ACC112 (cell line): Measurements from ENCODE around the gene ABL1.

Experiments
- H2AFZ ChIP-seq: fragments of 200-600 bp; sonication (generic); one replicate; pipeline ENCODE4 v1.6.0; 2017; ENCODE audit warnings: antibody characterized with exemption, low read length; ENCODE audit not compliant: unreplicated experiment
- H3K27ac ChIP-seq: fragments of 200-600 bp; sonication (generic); 2 replicates; pipeline ENCODE4 v1.5.1; 2014; ENCODE audit warnings: low read depth, mild to moderate bottlenecking, antibody characterized with exemption, low read length, moderate library complexity
- H3K27me3 ChIP-seq: fragments of 200-600 bp; sonication (generic); 2 replicates; pipeline ENCODE4 v1.6.1; 2014; ENCODE audit warnings: mild to moderate bottlenecking, antibody characterized with exemption, low read length, moderate library complexity, mixed read lengths; ENCODE audit not compliant: insufficient read depth
- H3K36me3 ChIP-seq: fragments of 200-600 bp; sonication (generic); 2 replicates; pipeline ENCODE4 v1.6.1; 2016; ENCODE audit warnings: mild to moderate bottlenecking, antibody characterized with exemption, low read length, moderate library complexity, mixed read lengths; ENCODE audit not compliant: insufficient read depth
- H3K4me1 ChIP-seq: fragments of 200-600 bp; sonication (generic); one replicate; pipeline ENCODE4 v1.6.1; 2016; ENCODE audit warnings: low read length, mixed read lengths; ENCODE audit not compliant: insufficient read depth, unreplicated experiment, control insufficient read depth
- H3K4me3 ChIP-seq: fragments of 200-600 bp; sonication (generic); 2 replicates; pipeline ENCODE4 v1.5.1; 2014; ENCODE audit warnings: mild to moderate bottlenecking, low read depth, low read length
- H3K79me2 ChIP-seq: fragments of 200-600 bp; sonication (generic); one replicate; pipeline ENCODE4 v1.6.0; 2016; ENCODE audit warnings: low read length; ENCODE audit not compliant: control insufficient read depth, unreplicated experiment, insufficient read depth

ABL1 gene

GRCh38 chr9:130884542-130885483 lies 49.8 kb downstream of the ABL1 start:
- Histone ChIP-seq H3K27me3 (no peaks in the 10 kb centered on the region), H3K79me2 (peaks cover 2% of the 10 kb centered on the region), H3K36me3 (peaks cover 19% of the 10 kb centered on the region; the same call in 1 of the 2 replicates), H2AFZ (no peak overlapping the region), H3K27ac (no peak overlapping the region), H3K4me1 (no peaks in the 10 kb centered on the region), H3K4me3 (no peak overlapping the region)

- Histone ChIP-seq H3K79me2 (peaks cover 2% of the 10 kb centered on the region), H3K4me1 (no peaks in the 10 kb centered on the region), H2AFZ (no peak overlapping the region), H3K4me3 (no peak overlapping the region), H3K27ac (no peak overlapping the region), H3K27me3 (no peaks in the 10 kb centered on the region), H3K36me3 (peaks cover 16% of the 10 kb centered on the region; the same call in 1 of the 2 replicates)
These were observed 50.7 kb downstream of the ABL1 start for GRCh38 chr9:130885484-130886375.

- Histone ChIP-seq H3K4me1 (no peaks in the 10 kb centered on the region), H3K27me3 (no peaks in the 10 kb centered on the region), H3K27ac (no peak overlapping the region), H3K79me2 (peaks cover 2% of the 10 kb centered on the region), H3K4me3 (no peak overlapping the region), H2AFZ (no peak overlapping the region), H3K36me3 (peaks cover 12% of the 10 kb centered on the region; the same call in 1 of the 2 replicates)
These were observed 51.9 kb downstream of the ABL1 start for GRCh38 chr9:130886981-130887380.

- no peak overlapping the region for H3K4me3 ChIP-seq
- no peaks in the 10 kb centered on the region for H3K27me3 ChIP-seq
- H3K4me1 ChIP-seq: no peaks in the 10 kb centered on the region
- no peak overlapping the region for H2AFZ ChIP-seq
- H3K79me2 ChIP-seq: peaks cover 2% of the 10 kb centered on the region
- peaks cover 9% of the 10 kb centered on the region; the same call in 1 of the 2 replicates for H3K36me3 ChIP-seq
- no peak overlapping the region for H3K27ac ChIP-seq
These were observed 52.6 kb downstream of the ABL1 start for GRCh38 chr9:130887494-130888144.

- no peak overlapping the region for H3K27ac ChIP-seq
- H3K4me1 ChIP-seq: no peaks in the 10 kb centered on the region
- H2AFZ ChIP-seq: no peak overlapping the region
- H3K27me3 ChIP-seq: no peaks in the 10 kb centered on the region
- peaks cover 2% of the 10 kb centered on the region for H3K79me2 ChIP-seq
- H3K36me3 ChIP-seq: peaks cover 9% of the 10 kb centered on the region; the same call in 1 of the 2 replicates
- H3K4me3 ChIP-seq: no peak overlapping the region
These were observed 53.3 kb downstream of the ABL1 start for GRCh38 chr9:130888146-130888885.

- Histone ChIP-seq H3K27ac (no peak overlapping the region), H3K4me1 (no peaks in the 10 kb centered on the region), H3K27me3 (no peaks in the 10 kb centered on the region), H3K79me2 (peaks cover 2% of the 10 kb centered on the region), H2AFZ (no peak overlapping the region), H3K4me3 (no peak overlapping the region), H3K36me3 (peaks cover 5% of the 10 kb centered on the region; the same call in 1 of the 2 replicates)
These were observed 55.1 kb downstream of the ABL1 start for GRCh38 chr9:130890124-130890523.

GRCh38 chr9:130890870-130891687 lies 56.0 kb downstream of the ABL1 start:
- Histone ChIP-seq H2AFZ (no peak overlapping the region), H3K27ac (no peak overlapping the region), H3K79me2 (peaks cover 2% of the 10 kb centered on the region), H3K4me1 (no peaks in the 10 kb centered on the region), H3K36me3 (peaks cover 3% of the 10 kb centered on the region; the same call in 1 of the 2 replicates), H3K27me3 (no peaks in the 10 kb centered on the region), H3K4me3 (no peak overlapping the region)

- no peaks in the 10 kb centered on the region for H3K4me1 ChIP-seq
- H3K4me3 ChIP-seq: no peak overlapping the region
- H3K27ac ChIP-seq: no peak overlapping the region
- H3K79me2 ChIP-seq: no peaks in the 10 kb centered on the region
- no peaks in the 10 kb centered on the region for H3K27me3 ChIP-seq
- no peak overlapping the region for H2AFZ ChIP-seq
- H3K36me3 ChIP-seq: no peaks in the 10 kb centered on the region
These were observed 56.8 kb downstream of the ABL1 start for GRCh38 chr9:130891688-130892476.
